Neural cell (in vitro differentiated cells): ENCODE data around the gene CTSV.
"Not testable (repeated sequence)": the region's sequence is repeated elsewhere in the genome, so short reads cannot be mapped to it uniquely, and the experiment has no call there.

ENCODE experiments used
- CTCF ChIP-seq: fragments of 450-650 bp; IDR thresholded peaks from 2 replicates; pipeline ENCODE4 v1.5.1; 2014; ENCODE audit warnings: antibody characterized with exemption, mild to moderate bottlenecking, moderate library complexity; ENCODE audit not compliant: poor library complexity, severe bottlenecking
- EP300 ChIP-seq: fragments of 450-650 bp; conservative IDR thresholded peaks from 2 replicates; pipeline ENCODE4 v1.6.1; 2014; ENCODE audit warnings: antibody characterized with exemption, mild to moderate bottlenecking, moderate library complexity; ENCODE audit not compliant: poor library complexity, severe bottlenecking
- EZH2 ChIP-seq: fragments of 200-600, 300-800 bp; shearing (Covaris generic), sonication (generic); IDR thresholded peaks from 2 replicates; pipeline ENCODE4 v1.6.1; 2014; ENCODE audit warnings: antibody characterized with exemption, low read length, borderline replicate concordance, mild to moderate bottlenecking; ENCODE audit not compliant: insufficient read depth, poor library complexity, severe bottlenecking
- POLR2AphosphoS5 ChIP-seq: IDR thresholded peaks from 2 replicates; pipeline ENCODE4 v1.6.1; 2012
- RAD21 ChIP-seq: fragments of 450-650 bp; conservative IDR thresholded peaks from 2 replicates; pipeline ENCODE4 v1.6.1; 2014; ENCODE audit warnings: antibody characterized with exemption, mild to moderate bottlenecking, moderate library complexity
- REST ChIP-seq: IDR thresholded peaks from 2 replicates; pipeline ENCODE4 v1.6.1; 2012; ENCODE audit warnings: borderline replicate concordance

DNA sequence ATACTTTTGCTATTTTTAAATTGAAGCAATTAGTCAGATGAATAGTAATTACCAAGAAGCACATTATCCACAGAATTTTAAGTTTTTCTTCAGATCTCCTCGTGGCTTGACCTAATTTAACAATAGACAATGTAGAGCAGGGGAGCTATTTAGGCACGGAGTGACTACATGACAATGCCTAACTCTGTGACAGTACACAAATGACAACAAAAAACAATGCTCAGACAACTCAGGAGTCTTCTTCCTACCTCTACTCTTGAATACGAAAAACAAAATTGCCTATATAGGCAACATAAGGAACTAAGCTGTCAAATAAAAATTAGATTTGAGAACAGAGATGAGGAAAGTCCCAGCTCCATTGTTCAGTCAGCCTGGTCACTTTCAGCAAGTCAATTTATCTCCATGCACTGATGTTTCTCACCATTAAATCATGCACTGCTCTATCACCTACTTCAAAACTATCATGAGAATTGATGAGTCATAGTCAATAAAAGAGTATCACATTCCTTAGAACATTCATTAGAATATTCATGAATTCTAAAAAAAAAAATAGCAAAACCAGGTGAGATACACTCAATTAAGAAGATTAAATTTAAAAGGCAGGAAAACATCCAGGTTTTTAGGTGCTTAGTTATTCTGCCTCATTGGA lies 38.7 kb downstream of the CTSV start:
- not testable (repeated sequence) for TF ChIP-seq CTCF, EP300, EZH2, RAD21, POLR2AphosphoS5, REST
